ENCODE measurements around the gene H1-8.

GRCh38 chr3:129574206-129574605 is 31.2 kb downstream of the H1-8 start:
- TF ChIP-seq ZNF274 (IDR thresholded peaks at IDR 0.05; ENCODE audit: low read depth, low read length), result no peak
- no peak for TF ChIP-seq SUZ12 (IDR thresholded peaks at IDR 0.05; ENCODE audit: extremely low read depth, insufficient read depth, insufficient read length)

All from NT2/D1 (cell line).